ENCODE measurements around the gene BIRC6.
"Not testable (repeated sequence)": the region's sequence is repeated elsewhere in the genome, so short reads cannot be mapped to it uniquely, and the experiment has no call there.

The BIRC6 gene

DNA sequence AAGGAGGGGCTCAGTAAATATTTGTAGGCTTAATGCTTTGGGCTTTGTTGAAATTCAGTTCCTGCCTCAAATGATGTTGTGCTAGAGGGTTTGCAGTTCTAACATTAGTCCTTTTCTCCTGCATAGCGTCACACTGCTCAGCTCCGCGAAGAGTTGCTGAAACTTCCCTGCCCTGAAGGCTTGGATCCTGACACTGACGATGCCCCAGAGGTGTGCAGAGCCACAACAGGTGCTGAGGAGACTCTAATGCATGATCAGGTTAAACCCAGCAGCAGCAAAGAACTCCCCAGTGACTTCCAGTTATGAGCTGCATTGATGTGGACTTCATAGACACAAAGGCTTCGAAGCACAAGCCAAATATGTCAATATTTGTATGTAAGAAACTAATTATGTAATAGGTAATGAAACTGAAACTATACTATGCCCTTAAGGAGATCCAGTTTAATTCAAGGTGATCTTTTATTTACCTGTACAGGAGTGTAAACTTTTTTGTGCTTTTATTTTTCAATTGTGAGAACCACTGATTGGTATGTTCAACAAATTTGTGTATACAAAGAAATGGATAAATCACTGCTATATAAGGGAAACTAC lies 260.9 kb downstream of the BIRC6 start:
- no peak for DNase-seq (ENCODE audit: low spot score)

DNA sequence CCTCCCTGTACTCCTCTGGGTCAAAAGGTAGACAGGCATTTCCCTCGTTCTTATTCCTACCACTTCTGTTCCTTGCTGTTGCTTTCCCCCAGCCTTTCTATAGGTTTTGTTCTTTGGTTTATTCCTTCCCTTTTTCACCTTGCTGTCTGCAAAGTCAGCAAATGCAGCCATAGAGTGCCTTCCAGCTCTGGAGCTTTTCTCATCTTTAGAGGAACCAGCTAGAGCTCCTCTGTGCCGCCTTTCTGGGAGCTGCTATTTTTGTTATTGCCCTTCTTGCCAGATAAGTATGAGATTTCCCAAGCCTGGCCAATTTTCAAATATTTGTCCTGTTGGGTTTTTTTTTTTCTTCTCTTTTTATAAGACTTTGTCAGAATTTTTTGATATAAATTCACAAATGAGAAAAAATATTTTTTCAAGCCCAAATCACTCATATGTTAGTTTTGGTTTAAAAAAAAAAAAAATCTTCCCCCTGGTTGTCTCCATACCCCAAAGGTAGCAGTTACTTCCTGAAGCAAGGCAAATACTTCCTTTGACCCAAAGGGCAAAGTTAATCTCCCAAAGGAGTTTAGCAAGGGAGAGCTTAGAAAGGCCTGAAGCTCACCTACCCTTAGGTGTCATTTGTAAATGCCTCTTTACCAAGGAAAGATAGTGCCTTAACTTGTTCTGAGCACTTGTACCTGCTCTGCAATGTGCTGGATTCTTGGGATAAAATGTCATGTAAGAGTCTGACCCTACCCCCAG lies 265.9 kb downstream of the BIRC6 start:
- no peak for DNase-seq (ENCODE audit: low spot score)

- no peak for DNase-seq (ENCODE audit: low spot score)
These were observed 266.5 kb downstream of the BIRC6 start for GRCh38 chr2:32623311-32623706.

DNA sequence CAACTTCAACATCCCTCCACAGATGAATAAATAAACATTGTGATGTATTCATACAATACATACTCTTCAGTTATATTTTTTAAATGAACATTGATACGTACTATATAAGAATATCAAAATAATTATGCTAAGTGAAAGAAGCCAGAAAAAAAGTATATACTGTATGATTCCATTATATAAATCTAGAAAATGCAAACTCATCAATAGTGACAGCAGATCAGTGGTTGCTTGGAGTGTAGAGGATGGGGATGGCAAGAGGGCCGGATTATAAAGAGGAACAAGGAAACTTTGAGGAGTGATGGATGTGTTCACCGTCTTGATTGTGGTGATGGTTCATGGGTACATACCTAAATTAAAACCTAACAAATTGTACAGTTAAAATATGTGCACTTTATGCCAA lies 268.0 kb downstream of the BIRC6 start:
- no peak for DNase-seq (ENCODE audit: low spot score)

DNA sequence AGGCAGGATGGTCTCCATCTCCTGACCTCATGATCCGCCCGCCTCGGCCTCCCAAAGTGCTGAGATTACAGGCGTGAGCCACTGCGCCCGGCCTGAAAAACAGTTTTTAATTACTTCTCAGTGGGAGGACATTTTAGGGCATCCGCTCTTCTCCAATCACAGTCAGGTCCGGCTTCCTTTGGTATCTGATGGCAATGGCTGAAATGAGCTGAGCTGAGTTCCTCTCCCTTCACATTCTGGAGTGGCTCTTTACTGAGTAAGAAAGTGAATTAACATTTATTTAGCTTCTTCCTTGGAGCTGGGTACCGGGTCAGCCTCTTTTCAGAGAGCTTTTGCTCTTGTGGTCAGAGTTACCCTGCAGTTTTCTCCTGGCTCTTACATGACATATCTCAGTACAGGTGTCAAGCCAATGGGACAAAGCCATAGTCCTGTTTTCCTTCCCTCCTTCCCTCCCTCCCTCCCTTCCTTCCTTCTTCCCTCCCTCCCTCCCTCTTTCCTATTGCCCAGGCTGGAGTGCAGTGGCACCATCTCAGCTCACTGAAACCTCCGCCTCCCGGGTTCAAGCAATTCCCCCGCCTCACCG lies 269.9 kb downstream of the BIRC6 start:
- DNase-seq (ENCODE audit: low spot score): no peak

DNA sequence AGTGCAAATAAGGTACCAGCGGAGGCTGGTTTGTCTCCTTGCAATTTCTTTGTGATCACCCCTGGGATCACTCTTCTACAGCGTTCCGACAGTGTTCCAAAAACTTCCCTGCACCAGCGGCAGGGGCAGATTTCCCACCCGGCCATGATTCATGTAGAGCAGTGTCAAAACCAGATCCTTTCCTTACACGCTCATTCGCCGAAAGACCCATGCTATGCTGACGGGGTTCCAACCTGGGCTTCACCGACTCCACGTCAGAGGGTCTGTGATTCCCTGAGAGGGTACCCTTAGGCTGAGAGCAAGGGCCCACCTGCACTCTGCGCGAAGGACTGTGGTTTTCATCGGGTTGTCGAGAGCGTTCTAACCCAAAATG lies 270.6 kb downstream of the BIRC6 start:
- DNase-seq (ENCODE audit: low spot score): peak; percentile 7

GRCh38 chr2:32627814-32628579 lies 271.2 kb downstream of the BIRC6 start, which contains the start of gene TTC27:
TSS of gene TTC27 (plus strand) at chr2:32628050. CDS start at chr2:32628293, 243 bp downstream.
- DNase-seq (ENCODE audit: low spot score): peak; percentile 82

- no peak for DNase-seq (ENCODE audit: low spot score)
These were observed 275.3 kb downstream of the BIRC6 start for GRCh38 chr2:32632089-32632488.

GRCh38 chr2:32633040-32633439 lies 276.2 kb downstream of the BIRC6 start:
- no peak for DNase-seq (ENCODE audit: low spot score)

DNA sequence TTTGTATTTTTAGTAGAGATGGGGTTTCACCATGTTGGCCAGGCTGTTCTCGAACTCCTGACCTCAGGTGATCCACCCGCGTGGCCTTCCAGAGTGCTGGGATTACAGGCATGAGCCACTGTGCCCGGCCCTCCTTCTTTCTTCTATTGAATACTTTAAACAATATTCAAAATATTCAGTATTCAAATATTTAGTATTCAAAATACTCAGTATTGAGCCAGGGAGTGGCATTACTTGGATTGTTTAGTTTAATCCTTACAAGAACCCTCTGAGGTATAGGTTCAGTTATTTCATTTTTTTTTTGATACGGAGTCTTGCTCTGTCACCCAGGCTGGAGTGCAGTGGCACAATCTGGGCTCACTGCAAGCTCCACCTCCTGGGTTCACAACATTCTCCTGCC lies 281.7 kb downstream of the BIRC6 start:
- not testable (repeated sequence) for DNase-seq (ENCODE audit: low spot score)

DNA sequence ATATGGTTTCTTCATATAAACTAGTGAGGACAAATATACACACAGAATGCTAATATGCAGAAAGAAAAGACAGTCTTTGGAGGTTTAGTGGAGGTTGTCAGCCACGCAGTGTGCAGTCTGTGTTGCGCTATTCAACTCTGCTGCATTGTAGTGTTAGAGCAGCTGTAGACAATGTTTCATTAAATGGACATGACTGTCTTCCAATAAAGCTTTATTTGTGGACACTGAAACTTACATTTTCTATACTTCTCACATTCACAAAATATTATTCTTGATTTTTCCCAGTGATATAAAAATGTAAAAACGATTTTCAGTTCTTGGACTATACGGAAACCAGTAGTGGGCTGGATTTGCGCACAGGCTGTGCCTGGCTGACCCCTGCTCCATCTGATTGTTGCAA lies 284.4 kb downstream of the BIRC6 start:
- no peak for DNase-seq (ENCODE audit: low spot score)

- DNase-seq (ENCODE audit: low spot score): no peak
These were observed 290.4 kb downstream of the BIRC6 start for GRCh38 chr2:32647180-32647651.

GRCh38 chr2:32652555-32653209 lies 295.9 kb downstream of the BIRC6 start:
- DNase-seq (ENCODE audit: low spot score): no peak

DNA sequence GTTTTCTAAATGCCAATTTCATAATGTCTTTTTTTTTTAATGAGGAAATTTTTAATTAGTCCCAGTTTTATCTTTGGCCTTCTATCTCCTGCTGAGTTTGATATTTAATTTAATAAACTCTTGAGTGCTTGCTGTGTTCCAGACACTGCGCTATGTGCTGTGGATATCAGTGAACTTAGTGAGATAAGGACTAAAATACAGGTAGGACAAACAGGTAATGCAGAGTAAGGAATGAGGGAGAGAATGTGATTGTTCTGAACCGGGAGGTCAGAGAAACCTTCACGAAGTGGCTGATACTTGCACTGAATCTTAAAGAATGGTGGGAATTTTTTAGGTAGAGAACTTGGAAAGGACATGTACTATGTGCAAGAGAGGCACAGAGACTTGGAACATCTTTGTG lies 299.2 kb downstream of the BIRC6 start:
- DNase-seq (ENCODE audit: low spot score): no peak

GRCh38 chr2:32663864-32664263 lies 307.0 kb downstream of the BIRC6 start:
- no peak for DNase-seq (ENCODE audit: low spot score)

DNA sequence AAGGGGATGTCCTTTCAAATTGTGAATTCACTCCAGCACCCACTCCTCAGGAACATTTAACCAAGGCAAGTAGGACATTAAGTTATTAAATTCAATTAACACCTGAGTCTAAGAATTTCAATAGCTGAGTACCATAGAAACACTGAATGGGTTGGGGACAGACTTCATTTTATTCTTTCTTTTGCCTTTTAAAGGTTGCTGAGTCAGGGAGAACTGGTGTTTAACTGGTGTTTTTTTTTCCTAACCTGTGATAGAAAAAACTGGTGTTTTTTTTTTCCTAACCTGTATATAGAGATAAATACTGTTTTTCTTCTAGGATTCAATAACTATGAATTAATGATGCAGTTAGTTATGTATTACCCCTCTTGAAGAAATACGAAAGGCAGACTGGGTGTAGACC lies 309.9 kb downstream of the BIRC6 start:
- no peak for DNase-seq (ENCODE audit: low spot score)

- no peak for DNase-seq (ENCODE audit: low spot score)
These were observed 311.4 kb downstream of the BIRC6 start for GRCh38 chr2:32668254-32668653.

Data from HuH-7 (cell line).